Body of pancreas (tissue), 4 donors: ENCODE data around the gene MYO16.

Experiments used
- POLR2A ChIP-seq, 3 donors: fragments of 450-650 bp; IDR thresholded peaks; one replicate each; pipeline ENCODE4 v1.6.1; 2016; ENCODE audit warnings: antibody characterized with exemption in 3 of 3, mild to moderate bottlenecking in 2 of 3
- TF ChIP-seq, protein P1 (sequence below), 7 experiments: fragments of 450-650 bp in 4 of 7; fragments of 200-600 bp in 3 of 7; sonication (generic) in 3 of 7; IDR thresholded peaks; one replicate each; pipeline ENCODE4 v1.5.1; 2016 to 2019; ENCODE audit warnings: antibody characterized with exemption in 7 of 7

DNA sequence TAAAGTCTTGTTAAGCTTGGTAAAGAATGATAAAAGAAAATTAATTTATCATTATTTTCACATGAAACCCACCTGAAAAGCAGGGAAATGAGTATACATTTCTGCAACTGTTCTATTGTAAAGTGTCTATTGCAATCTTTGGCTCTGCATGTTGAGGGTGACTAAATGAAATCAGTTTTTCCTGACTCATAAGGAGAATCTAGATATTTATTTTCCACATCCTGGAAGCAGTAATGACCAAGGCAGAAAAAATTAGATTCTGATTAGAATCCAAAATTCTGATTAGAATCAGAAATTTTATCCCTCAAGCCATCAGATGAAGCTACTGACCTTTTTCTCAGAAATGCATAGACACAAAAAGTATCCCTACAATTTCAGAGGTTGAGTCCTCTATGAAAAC, 178.4 kb downstream of the MYO16 start:
- TF ChIP-seq POLR2A (IDR thresholded peaks at IDR 0.05), result no peak
- TF ChIP-seq, protein P1, sequence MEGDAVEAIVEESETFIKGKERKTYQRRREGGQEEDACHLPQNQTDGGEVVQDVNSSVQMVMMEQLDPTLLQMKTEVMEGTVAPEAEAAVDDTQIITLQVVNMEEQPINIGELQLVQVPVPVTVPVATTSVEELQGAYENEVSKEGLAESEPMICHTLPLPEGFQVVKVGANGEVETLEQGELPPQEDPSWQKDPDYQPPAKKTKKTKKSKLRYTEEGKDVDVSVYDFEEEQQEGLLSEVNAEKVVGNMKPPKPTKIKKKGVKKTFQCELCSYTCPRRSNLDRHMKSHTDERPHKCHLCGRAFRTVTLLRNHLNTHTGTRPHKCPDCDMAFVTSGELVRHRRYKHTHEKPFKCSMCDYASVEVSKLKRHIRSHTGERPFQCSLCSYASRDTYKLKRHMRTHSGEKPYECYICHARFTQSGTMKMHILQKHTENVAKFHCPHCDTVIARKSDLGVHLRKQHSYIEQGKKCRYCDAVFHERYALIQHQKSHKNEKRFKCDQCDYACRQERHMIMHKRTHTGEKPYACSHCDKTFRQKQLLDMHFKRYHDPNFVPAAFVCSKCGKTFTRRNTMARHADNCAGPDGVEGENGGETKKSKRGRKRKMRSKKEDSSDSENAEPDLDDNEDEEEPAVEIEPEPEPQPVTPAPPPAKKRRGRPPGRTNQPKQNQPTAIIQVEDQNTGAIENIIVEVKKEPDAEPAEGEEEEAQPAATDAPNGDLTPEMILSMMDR (IDR thresholded peaks at IDR 0.05), result no peak
